ENCODE measurements around the gene SIRPA.

SIRPA gene

GRCh38 chr20:1894951-1895673, at the start of gene SIRPA:
TSS of gene SIRPA (plus strand) at chr20:1895407. CDS start at chr20:1895448, 41 bp downstream.
- H3K9ac ChIP-seq (ENCODE audit: low read length), result peak within 1 kb of the TSS; percentile 33
- H3K27me3 ChIP-seq (ENCODE audit: control insufficient read depth, insufficient read depth, low read length), result peaks cover 44% of the 10 kb centered on the region
- H3K4me3 ChIP-seq (ENCODE audit: low read length), result peak within 1 kb of the TSS; percentile 78
- no peaks in the 10 kb centered on the region for H3K9me3 ChIP-seq (ENCODE audit: control insufficient read depth, low read depth, low read length)
- H3K36me3 ChIP-seq (ENCODE audit: control insufficient read depth, low read depth, low read length), result no peaks in the 10 kb centered on the region
- peaks cover 15% of the 10 kb centered on the region for H3K4me1 ChIP-seq (ENCODE audit: control insufficient read depth, low read depth, low read length)
- no peak within 1 kb of the TSS for H3K27ac ChIP-seq (ENCODE audit: low read length)

GRCh38 chr20:1845701-1846100, 49.5 kb upstream of the SIRPA start:
- no peaks in the 10 kb centered on the region for H3K27me3 ChIP-seq (ENCODE audit: control insufficient read depth, insufficient read depth, low read length)
- H3K36me3 ChIP-seq (ENCODE audit: control insufficient read depth, low read depth, low read length), result no peaks in the 10 kb centered on the region
- no peak overlapping the region for H3K27ac ChIP-seq (ENCODE audit: low read length)
- H3K9me3 ChIP-seq (ENCODE audit: control insufficient read depth, low read depth, low read length), result no peaks in the 10 kb centered on the region
- H3K4me3 ChIP-seq (ENCODE audit: low read length), result no peak overlapping the region
- H3K4me1 ChIP-seq (ENCODE audit: control insufficient read depth, low read depth, low read length), result no peaks in the 10 kb centered on the region
- H3K9ac ChIP-seq (ENCODE audit: low read length), result no peak overlapping the region

GRCh38 chr20:1846341-1846740, 48.9 kb upstream of the SIRPA start:
- no peak overlapping the region for H3K4me3 ChIP-seq (ENCODE audit: low read length)
- H3K27ac ChIP-seq (ENCODE audit: low read length), result no peak overlapping the region
- no peaks in the 10 kb centered on the region for H3K9me3 ChIP-seq (ENCODE audit: control insufficient read depth, low read depth, low read length)
- no peaks in the 10 kb centered on the region for H3K27me3 ChIP-seq (ENCODE audit: control insufficient read depth, insufficient read depth, low read length)
- H3K9ac ChIP-seq (ENCODE audit: low read length), result no peak overlapping the region
- H3K36me3 ChIP-seq (ENCODE audit: control insufficient read depth, low read depth, low read length), result no peaks in the 10 kb centered on the region
- no peaks in the 10 kb centered on the region for H3K4me1 ChIP-seq (ENCODE audit: control insufficient read depth, low read depth, low read length)

GRCh38 chr20:1846876-1847275, 48.3 kb upstream of the SIRPA start:
- Histone ChIP-seq H3K4me3 (ENCODE audit: low read length) (no peak overlapping the region), H3K9ac (ENCODE audit: low read length) (no peak overlapping the region), H3K4me1 (ENCODE audit: control insufficient read depth, low read depth, low read length) (no peaks in the 10 kb centered on the region), H3K27ac (ENCODE audit: low read length) (no peak overlapping the region), H3K27me3 (ENCODE audit: control insufficient read depth, insufficient read depth, low read length) (no peaks in the 10 kb centered on the region), H3K36me3 (ENCODE audit: control insufficient read depth, low read depth, low read length) (no peaks in the 10 kb centered on the region), H3K9me3 (ENCODE audit: control insufficient read depth, low read depth, low read length) (no peaks in the 10 kb centered on the region)

- H3K4me1 ChIP-seq (ENCODE audit: control insufficient read depth, low read depth, low read length), result no peaks in the 10 kb centered on the region
- H3K36me3 ChIP-seq (ENCODE audit: control insufficient read depth, low read depth, low read length), result no peaks in the 10 kb centered on the region
- no peaks in the 10 kb centered on the region for H3K9me3 ChIP-seq (ENCODE audit: control insufficient read depth, low read depth, low read length)
- no peak overlapping the region for H3K9ac ChIP-seq (ENCODE audit: low read length)
- H3K4me3 ChIP-seq (ENCODE audit: low read length), result no peak overlapping the region
- no peaks in the 10 kb centered on the region for H3K27me3 ChIP-seq (ENCODE audit: control insufficient read depth, insufficient read depth, low read length)
- no peak overlapping the region for H3K27ac ChIP-seq (ENCODE audit: low read length)
These were observed 47.4 kb upstream of the SIRPA start for GRCh38 chr20:1847780-1848179.

GRCh38 chr20:1848373-1848772, 46.8 kb upstream of the SIRPA start:
- no peak overlapping the region for H3K27ac ChIP-seq (ENCODE audit: low read length)
- H3K27me3 ChIP-seq (ENCODE audit: control insufficient read depth, insufficient read depth, low read length), result no peaks in the 10 kb centered on the region
- no peak overlapping the region for H3K4me3 ChIP-seq (ENCODE audit: low read length)
- H3K4me1 ChIP-seq (ENCODE audit: control insufficient read depth, low read depth, low read length), result no peaks in the 10 kb centered on the region
- no peaks in the 10 kb centered on the region for H3K36me3 ChIP-seq (ENCODE audit: control insufficient read depth, low read depth, low read length)
- no peak overlapping the region for H3K9ac ChIP-seq (ENCODE audit: low read length)
- H3K9me3 ChIP-seq (ENCODE audit: control insufficient read depth, low read depth, low read length), result no peaks in the 10 kb centered on the region

- no peak overlapping the region for H3K4me3 ChIP-seq (ENCODE audit: low read length)
- no peaks in the 10 kb centered on the region for H3K36me3 ChIP-seq (ENCODE audit: control insufficient read depth, low read depth, low read length)
- no peaks in the 10 kb centered on the region for H3K4me1 ChIP-seq (ENCODE audit: control insufficient read depth, low read depth, low read length)
- H3K9ac ChIP-seq (ENCODE audit: low read length), result no peak overlapping the region
- no peaks in the 10 kb centered on the region for H3K9me3 ChIP-seq (ENCODE audit: control insufficient read depth, low read depth, low read length)
- H3K27ac ChIP-seq (ENCODE audit: low read length), result no peak overlapping the region
- H3K27me3 ChIP-seq (ENCODE audit: control insufficient read depth, insufficient read depth, low read length), result no peaks in the 10 kb centered on the region
These were observed 43.8 kb upstream of the SIRPA start for GRCh38 chr20:1851396-1851795.

GRCh38 chr20:1853473-1853872, 41.7 kb upstream of the SIRPA start:
- H3K9ac ChIP-seq (ENCODE audit: low read length), result no peak overlapping the region
- H3K4me1 ChIP-seq (ENCODE audit: control insufficient read depth, low read depth, low read length), result no peaks in the 10 kb centered on the region
- H3K36me3 ChIP-seq (ENCODE audit: control insufficient read depth, low read depth, low read length), result no peaks in the 10 kb centered on the region
- H3K9me3 ChIP-seq (ENCODE audit: control insufficient read depth, low read depth, low read length), result no peaks in the 10 kb centered on the region
- no peaks in the 10 kb centered on the region for H3K27me3 ChIP-seq (ENCODE audit: control insufficient read depth, insufficient read depth, low read length)
- H3K4me3 ChIP-seq (ENCODE audit: low read length), result no peak overlapping the region
- H3K27ac ChIP-seq (ENCODE audit: low read length), result no peak overlapping the region

GRCh38 chr20:1854246-1854645, 41.0 kb upstream of the SIRPA start:
- no peaks in the 10 kb centered on the region for H3K27me3 ChIP-seq (ENCODE audit: control insufficient read depth, insufficient read depth, low read length)
- no peak overlapping the region for H3K4me3 ChIP-seq (ENCODE audit: low read length)
- no peaks in the 10 kb centered on the region for H3K9me3 ChIP-seq (ENCODE audit: control insufficient read depth, low read depth, low read length)
- no peaks in the 10 kb centered on the region for H3K36me3 ChIP-seq (ENCODE audit: control insufficient read depth, low read depth, low read length)
- no peaks in the 10 kb centered on the region for H3K4me1 ChIP-seq (ENCODE audit: control insufficient read depth, low read depth, low read length)
- H3K27ac ChIP-seq (ENCODE audit: low read length), result no peak overlapping the region
- H3K9ac ChIP-seq (ENCODE audit: low read length), result no peak overlapping the region

GRCh38 chr20:1855109-1855508, 40.1 kb upstream of the SIRPA start:
- no peak overlapping the region for H3K27ac ChIP-seq (ENCODE audit: low read length)

GRCh38 chr20:1855690-1856089, 39.5 kb upstream of the SIRPA start:
- no peaks in the 10 kb centered on the region for H3K9me3 ChIP-seq (ENCODE audit: control insufficient read depth, low read depth, low read length)
- H3K36me3 ChIP-seq (ENCODE audit: control insufficient read depth, low read depth, low read length), result no peaks in the 10 kb centered on the region
- H3K27ac ChIP-seq (ENCODE audit: low read length), result no peak overlapping the region
- H3K4me3 ChIP-seq (ENCODE audit: low read length), result no peak overlapping the region
- H3K27me3 ChIP-seq (ENCODE audit: control insufficient read depth, insufficient read depth, low read length), result no peaks in the 10 kb centered on the region
- H3K4me1 ChIP-seq (ENCODE audit: control insufficient read depth, low read depth, low read length), result no peaks in the 10 kb centered on the region
- no peak overlapping the region for H3K9ac ChIP-seq (ENCODE audit: low read length)

More at GRCh38 chr20:1855109-1855508, 40.1 kb upstream of the SIRPA start:
- no peaks in the 10 kb centered on the region for H3K36me3 ChIP-seq (ENCODE audit: control insufficient read depth, low read depth, low read length)
- no peaks in the 10 kb centered on the region for H3K4me1 ChIP-seq (ENCODE audit: control insufficient read depth, low read depth, low read length)
- H3K9me3 ChIP-seq (ENCODE audit: control insufficient read depth, low read depth, low read length), result no peaks in the 10 kb centered on the region
- H3K4me3 ChIP-seq (ENCODE audit: low read length), result no peak overlapping the region
- no peak overlapping the region for H3K9ac ChIP-seq (ENCODE audit: low read length)
- no peaks in the 10 kb centered on the region for H3K27me3 ChIP-seq (ENCODE audit: control insufficient read depth, insufficient read depth, low read length)

- no peaks in the 10 kb centered on the region for H3K9me3 ChIP-seq (ENCODE audit: control insufficient read depth, low read depth, low read length)
- no peak overlapping the region for H3K27ac ChIP-seq (ENCODE audit: low read length)
- H3K9ac ChIP-seq (ENCODE audit: low read length), result no peak overlapping the region
- no peaks in the 10 kb centered on the region for H3K4me1 ChIP-seq (ENCODE audit: control insufficient read depth, low read depth, low read length)
- no peaks in the 10 kb centered on the region for H3K27me3 ChIP-seq (ENCODE audit: control insufficient read depth, insufficient read depth, low read length)
- no peak overlapping the region for H3K4me3 ChIP-seq (ENCODE audit: low read length)
- H3K36me3 ChIP-seq (ENCODE audit: control insufficient read depth, low read depth, low read length), result no peaks in the 10 kb centered on the region
These were observed 38.8 kb upstream of the SIRPA start for GRCh38 chr20:1856424-1856823.

Data from iPS-18a (cell line).